ENCODE data around the gene PRR23E.

PRR23E gene

GRCh38 chr3:127182848-127183714 lies 9.8 kb upstream of the PRR23E start:
- DNase-seq (ENCODE audit: extremely low read depth, low read depth), result no peak
- no peak for TF ChIP-seq CTCF (IDR thresholded peaks at IDR 0.05; ENCODE audit: low read depth, low read length, missing control alignments)
- H3K4me3 ChIP-seq (replicated peaks; ENCODE audit: low read depth, low read length), result no peak overlapping the region

DNA sequence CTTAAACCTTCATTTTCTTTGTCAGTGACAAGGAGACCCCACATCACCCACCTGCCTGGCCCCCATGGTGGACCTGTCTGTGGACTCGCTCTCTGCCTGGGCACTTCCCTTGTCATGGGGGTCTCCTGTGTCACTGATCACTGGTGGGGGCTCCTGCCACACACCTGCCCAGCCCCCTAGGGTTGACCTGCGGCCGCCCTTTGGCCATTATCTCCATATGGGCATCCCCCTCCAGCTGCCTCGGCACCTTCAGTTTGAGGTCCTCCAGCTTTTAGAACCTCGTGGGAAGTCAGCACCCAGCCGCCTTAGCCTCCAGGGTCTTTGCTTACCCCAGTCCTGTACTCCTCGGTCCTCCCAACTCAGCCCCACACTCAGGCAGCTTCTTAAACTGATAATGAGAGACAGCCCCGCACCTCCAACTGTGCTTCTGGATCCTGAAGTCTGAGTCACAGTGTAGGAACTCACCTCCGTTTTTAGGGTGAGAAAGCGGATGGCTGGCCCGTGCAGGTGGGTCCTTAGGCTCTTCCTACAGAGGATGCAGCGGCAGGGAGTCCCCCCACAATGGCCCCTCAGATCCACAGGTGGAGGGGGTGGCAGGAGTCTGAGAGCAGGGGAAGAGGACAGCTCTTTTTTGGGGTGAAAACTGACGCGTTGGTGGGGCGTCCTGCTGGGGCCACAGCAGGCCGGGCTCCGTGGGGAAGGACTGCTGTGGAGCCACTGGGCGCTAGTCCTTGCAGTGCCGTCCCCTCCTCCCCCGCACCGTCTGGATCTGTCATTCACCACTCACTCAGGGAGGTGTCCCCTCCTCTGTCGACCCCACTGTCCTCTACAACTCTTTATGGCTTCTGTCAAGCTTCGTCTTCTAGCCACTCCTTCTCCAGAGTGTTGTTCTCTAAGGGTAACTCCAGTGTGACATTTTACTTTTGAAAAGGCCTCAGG lies 8.7 kb upstream of the PRR23E start:
- no peak for TF ChIP-seq CTCF (IDR thresholded peaks at IDR 0.05; ENCODE audit: low read depth, low read length, missing control alignments)
- no peak for DNase-seq (ENCODE audit: extremely low read depth, low read depth)
- no peak overlapping the region for H3K4me3 ChIP-seq (replicated peaks; ENCODE audit: low read depth, low read length)

DNA sequence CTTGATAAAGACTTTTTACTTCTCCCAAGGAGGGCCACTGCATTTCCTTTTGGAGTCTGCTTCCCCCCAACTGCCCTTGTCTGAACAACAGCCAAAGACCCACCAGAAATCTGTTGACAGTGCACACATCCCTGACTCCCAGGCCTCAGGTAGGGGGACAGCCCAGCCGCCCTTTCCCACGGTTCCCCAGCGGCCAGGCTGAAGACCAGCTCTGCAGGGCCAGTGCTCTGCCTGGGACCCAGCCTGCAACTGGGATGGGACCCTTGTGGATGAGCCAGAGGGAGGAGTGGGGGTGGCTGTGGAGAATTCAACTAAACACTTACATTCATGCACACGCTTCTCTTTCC lies 8.1 kb upstream of the PRR23E start:
- H3K4me3 ChIP-seq (replicated peaks; ENCODE audit: low read depth, low read length), result no peak overlapping the region
- TF ChIP-seq CTCF (IDR thresholded peaks at IDR 0.05; ENCODE audit: low read depth, low read length, missing control alignments), result no peak
- DNase-seq (ENCODE audit: extremely low read depth, low read depth), result no peak

- DNase-seq (ENCODE audit: extremely low read depth, low read depth), result no peak
- no peak overlapping the region for H3K4me3 ChIP-seq (replicated peaks; ENCODE audit: low read depth, low read length)
- no peak for TF ChIP-seq CTCF (IDR thresholded peaks at IDR 0.05; ENCODE audit: low read depth, low read length, missing control alignments)
These were observed 7.7 kb upstream of the PRR23E start for GRCh38 chr3:127185268-127185667.

DNA sequence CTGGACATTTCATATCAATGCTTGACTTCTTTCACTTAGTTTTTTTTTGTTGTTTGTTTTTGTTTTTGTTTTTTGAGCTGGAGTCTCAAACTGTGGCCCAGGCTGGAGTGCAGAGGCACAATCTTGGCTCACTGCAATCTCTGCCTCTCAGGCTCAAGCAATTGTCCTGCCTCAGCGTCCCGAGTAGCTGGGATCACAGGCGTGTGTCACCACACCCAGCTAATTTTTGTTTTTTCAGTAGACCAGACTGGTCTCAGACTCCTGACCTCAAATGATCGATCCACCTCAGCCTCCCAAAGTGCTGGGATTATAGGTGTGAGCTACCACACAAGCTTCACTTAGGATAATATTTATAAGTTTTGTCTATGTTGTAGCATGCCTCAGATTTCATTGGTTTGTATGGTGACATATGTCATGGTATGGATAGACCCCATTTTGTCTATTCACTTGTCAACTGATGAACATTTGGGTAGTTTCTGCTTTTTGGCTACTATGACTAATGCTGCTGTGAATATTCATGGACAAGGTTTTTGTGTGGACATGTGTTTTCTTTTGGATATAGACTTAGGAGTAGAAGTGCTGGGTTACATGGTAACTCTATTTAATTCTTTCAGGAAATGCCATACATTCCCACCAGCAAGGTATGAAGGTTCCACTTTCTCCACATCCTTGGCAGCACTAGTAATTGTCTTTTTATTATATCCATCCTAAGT lies 6.8 kb upstream of the PRR23E start:
- no peak for DNase-seq (ENCODE audit: extremely low read depth, low read depth)
- TF ChIP-seq CTCF (IDR thresholded peaks at IDR 0.05; ENCODE audit: low read depth, low read length, missing control alignments), result no peak
- H3K4me3 ChIP-seq (replicated peaks; ENCODE audit: low read depth, low read length), result no peak overlapping the region

DNA sequence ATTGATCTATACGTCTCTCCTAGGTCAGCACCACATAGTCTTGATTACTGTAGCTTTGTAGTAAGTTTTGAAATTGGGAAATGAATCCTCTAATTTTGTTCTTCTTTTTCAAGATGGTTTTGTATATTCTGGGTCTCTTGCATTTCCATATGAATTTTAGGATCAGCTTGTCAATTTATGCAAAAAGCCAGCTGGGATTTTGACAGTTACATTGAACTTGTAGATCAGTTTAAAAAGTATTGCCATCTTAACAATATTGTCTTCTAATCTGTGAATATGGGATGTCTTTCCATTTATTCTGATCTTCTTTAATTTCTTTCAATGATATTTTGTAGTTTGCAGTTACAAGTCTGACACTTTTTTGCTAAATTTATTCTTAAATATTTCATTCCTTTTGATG lies 5.6 kb upstream of the PRR23E start:
- DNase-seq (ENCODE audit: extremely low read depth, low read depth), result no peak
- no peak for TF ChIP-seq CTCF (IDR thresholded peaks at IDR 0.05; ENCODE audit: low read depth, low read length, missing control alignments)
- H3K4me3 ChIP-seq (replicated peaks; ENCODE audit: low read depth, low read length), result no peak overlapping the region

Measured in HFF-Myc (cell line).